ES-I3 (cell line): ENCODE data around the gene KIF1B.
"Not testable (repeated sequence)": the region's sequence is repeated elsewhere in the genome, so short reads cannot be mapped to it uniquely, and the experiment has no call there.

ENCODE experiments used
- H3K36me3 ChIP-seq: 2 replicates; pipeline ENCODE4 v1.6.1; 2013; ENCODE audit warnings: mild to moderate bottlenecking, low read length, control low read depth, moderate library complexity; ENCODE audit not compliant: insufficient read depth
- H3K4me1 ChIP-seq: 2 replicates; pipeline ENCODE4 v1.6.1; 2013; ENCODE audit warnings: mild to moderate bottlenecking, control low read depth, low read length; ENCODE audit not compliant: insufficient read depth
- H3K9ac ChIP-seq: 2 replicates; pipeline ENCODE4 v1.6.1; 2013; ENCODE audit warnings: low read depth, mild to moderate bottlenecking, low read length, moderate library complexity
- H3K9me3 ChIP-seq: 2 replicates; pipeline ENCODE4 v1.6.1; 2013; ENCODE audit warnings: mild to moderate bottlenecking, low read length, moderate library complexity; ENCODE audit not compliant: control insufficient read depth, insufficient read depth

Gene KIF1B

DNA sequence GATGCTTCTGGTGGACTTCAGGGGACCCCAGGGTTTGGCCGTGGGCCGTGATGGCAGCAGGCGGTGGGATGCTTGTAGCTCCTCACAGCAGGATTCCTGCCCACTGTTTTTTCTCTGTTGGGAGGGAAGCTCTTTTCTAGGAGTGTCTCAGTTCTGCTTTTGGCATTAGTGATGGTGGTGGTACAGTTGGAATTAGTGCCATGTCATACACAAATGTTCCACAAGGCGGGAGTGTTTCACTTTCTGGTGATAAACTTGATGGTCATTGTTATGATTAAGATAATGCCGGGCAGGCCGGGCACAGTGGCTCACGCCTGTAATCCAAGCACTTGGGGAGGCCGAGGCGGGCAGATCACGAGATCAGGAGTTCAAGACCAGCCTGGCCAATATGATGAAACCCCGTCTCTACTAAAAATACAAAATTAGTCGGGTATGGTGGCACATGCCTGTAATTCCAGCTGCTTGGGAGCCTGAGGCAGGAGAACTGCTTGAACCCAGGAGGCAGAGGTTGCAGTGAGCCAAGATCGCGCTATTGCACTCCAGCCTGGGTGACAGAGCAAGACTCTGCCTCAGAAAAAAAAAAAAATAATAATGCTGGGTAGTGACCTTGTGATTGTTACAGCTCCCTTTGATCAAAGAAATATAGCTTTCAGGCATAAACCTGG, 167.1 kb downstream of the KIF1B start:
- not testable (repeated sequence) for H3K9ac ChIP-seq, H3K9me3 ChIP-seq, H3K4me1 ChIP-seq
- H3K36me3 ChIP-seq: peaks cover 36% of the 10 kb centered on the region

- H3K4me1 ChIP-seq: no peaks in the 10 kb centered on the region
- peaks cover 36% of the 10 kb centered on the region for H3K36me3 ChIP-seq
- no peaks in the 10 kb centered on the region for H3K9me3 ChIP-seq
- no peak overlapping the region for H3K9ac ChIP-seq
These were observed 167.9 kb downstream of the KIF1B start for GRCh38 chr1:10378081-10378841.

DNA sequence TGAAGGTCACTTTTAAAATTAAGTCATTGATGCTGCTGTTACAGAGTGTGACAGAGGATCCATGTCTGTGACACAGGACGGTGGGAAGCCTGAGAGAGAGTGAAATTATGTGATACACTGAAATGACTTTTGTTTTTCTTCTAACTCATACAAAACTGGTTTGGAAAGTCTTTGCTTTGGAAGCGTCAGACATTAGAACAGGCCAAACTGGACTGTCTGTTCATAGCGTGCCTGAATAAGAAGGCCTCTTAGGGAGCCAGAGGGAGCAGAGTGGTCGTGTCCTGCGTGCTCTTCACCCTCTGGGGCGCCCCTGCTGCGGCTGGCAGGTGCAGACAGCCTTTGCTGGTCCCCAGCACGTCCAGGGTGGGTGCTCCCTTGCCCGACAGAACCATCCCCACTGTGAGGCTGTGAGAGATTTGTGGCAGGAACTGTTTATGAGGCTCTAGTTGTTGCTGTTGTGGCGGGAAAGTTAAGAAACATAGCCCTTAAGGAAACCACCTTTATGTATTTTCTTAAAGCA, 168.8 kb downstream of the KIF1B start:
- Histone ChIP-seq H3K4me1 (no peaks in the 10 kb centered on the region), H3K36me3 (peaks cover 30% of the 10 kb centered on the region), H3K9ac (no peak overlapping the region), H3K9me3 (no peaks in the 10 kb centered on the region)

DNA sequence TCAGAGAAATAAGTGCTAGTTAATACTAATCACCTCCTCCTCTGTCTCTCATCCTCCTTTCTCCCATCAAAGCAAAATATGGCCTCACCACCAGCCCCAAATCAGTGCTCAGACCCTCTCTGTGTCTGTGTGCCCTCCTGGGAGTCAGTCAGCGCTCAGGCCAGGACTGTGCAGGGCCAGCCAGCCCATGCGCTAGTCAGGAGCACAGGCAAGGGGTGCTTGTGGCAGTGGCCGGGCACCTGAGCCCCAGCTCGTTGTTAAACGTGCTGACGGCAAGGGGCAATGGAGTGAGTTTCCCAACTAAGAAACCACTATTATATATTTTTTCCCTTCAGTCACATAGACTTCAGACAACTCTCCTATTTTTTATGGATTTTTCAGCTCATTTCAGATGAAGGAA, 169.3 kb downstream of the KIF1B start:
- Histone ChIP-seq H3K9ac (no peak overlapping the region), H3K36me3 (peaks cover 25% of the 10 kb centered on the region), H3K4me1 (no peaks in the 10 kb centered on the region), H3K9me3 (no peaks in the 10 kb centered on the region)

DNA sequence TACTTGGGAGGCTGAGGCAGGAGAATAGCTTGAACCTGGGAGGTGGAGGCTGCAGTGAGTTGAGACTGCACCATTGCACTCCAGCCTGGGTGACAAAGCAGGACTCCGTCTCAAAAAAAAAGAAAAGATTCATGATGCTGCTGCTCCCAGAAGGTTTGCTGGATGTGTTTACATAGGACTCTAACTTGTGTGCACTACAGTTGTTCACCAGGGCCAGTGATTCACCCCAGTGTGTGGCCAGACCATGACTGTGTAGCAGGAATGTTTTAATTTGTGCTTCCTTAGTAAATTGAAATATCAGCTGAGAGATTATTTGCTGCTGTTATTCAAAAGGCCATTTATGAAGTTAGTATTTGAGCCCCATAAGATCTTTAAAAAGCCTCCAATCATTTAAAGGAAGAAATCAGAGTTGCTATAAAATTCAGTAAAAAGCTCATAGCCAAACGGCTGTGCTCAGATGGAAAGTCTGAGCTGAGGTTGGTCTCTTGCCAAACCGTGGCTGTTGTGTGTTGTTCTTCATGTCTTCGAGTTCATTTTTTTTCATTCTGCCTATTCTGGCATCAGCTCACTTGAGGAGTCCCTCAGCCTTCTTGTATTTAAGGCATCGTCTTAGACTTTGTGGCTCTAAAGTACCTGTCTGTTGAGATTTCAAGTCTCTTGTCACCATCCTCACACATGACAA, 170.4 kb downstream of the KIF1B start:
- no peaks in the 10 kb centered on the region for H3K9me3 ChIP-seq
- peaks cover 16% of the 10 kb centered on the region for H3K36me3 ChIP-seq
- no peaks in the 10 kb centered on the region for H3K4me1 ChIP-seq
- H3K9ac ChIP-seq: no peak overlapping the region

DNA sequence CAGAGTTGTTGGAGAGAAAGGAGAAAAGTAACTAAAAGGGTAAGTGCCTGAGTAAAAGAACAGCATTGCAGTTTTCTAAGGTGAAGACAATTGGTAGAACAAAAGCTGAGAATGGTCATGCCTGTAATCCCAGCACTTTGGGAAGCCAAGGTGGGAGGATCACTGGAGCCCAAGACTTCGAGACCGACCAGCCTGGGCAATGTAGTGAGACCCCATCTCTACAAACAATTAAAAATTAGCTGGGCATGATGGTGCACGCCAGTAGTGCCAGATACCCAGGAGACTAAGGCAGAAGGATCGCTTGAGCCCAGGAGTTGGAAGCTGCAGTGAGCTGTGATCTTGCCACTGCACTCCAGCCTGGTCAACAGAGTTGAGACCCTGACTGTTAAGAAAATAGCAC, 173.3 kb downstream of the KIF1B start:
- no peaks in the 10 kb centered on the region for H3K9me3 ChIP-seq
- H3K36me3 ChIP-seq: peaks cover 7% of the 10 kb centered on the region
- H3K9ac ChIP-seq: no peak overlapping the region
- peaks cover 12% of the 10 kb centered on the region for H3K4me1 ChIP-seq

DNA sequence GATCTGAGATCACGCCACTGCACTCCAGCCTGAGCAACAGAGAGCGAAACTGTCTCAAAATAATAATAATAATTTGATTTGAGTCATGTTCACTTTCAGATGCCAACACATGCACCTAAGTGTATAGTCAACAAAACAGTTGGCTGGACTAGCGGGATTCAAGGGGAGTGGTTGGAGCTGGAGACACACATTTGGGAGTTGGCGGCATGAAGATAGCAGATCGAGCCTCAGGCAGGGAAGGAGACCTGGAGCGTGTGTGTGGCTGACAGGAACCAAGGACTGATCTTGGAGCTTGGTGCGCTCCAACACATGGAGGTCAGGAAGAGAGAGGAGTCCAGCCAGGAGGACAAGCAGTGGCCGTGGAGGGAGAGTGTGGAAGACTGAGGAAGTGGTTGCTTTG, 173.8 kb downstream of the KIF1B start:
- peaks cover 12% of the 10 kb centered on the region for H3K4me1 ChIP-seq
- no peaks in the 10 kb centered on the region for H3K9me3 ChIP-seq
- no peak overlapping the region for H3K9ac ChIP-seq
- peaks cover 4% of the 10 kb centered on the region; the same call in 1 of the 2 replicates for H3K36me3 ChIP-seq

- H3K9me3 ChIP-seq: no peaks in the 10 kb centered on the region
- no peaks in the 10 kb centered on the region; the same call in 1 of the 2 replicates for H3K36me3 ChIP-seq
- H3K4me1 ChIP-seq: peaks cover 12% of the 10 kb centered on the region
- H3K9ac ChIP-seq: no peak overlapping the region
These were observed 176.6 kb downstream of the KIF1B start for GRCh38 chr1:10386761-10387676.

- no peaks in the 10 kb centered on the region for H3K9me3 ChIP-seq
- peaks cover 12% of the 10 kb centered on the region for H3K4me1 ChIP-seq
- no peak overlapping the region for H3K9ac ChIP-seq
These were observed 177.5 kb downstream of the KIF1B start for GRCh38 chr1:10387677-10388386.

GRCh38 chr1:10388387-10388715, 178.0 kb downstream of the KIF1B start:
- H3K9me3 ChIP-seq: no peaks in the 10 kb centered on the region
- H3K9ac ChIP-seq: no peak overlapping the region
- peaks cover 2% of the 10 kb centered on the region; the same call in 1 of the 2 replicates for H3K36me3 ChIP-seq

More at GRCh38 chr1:10387677-10388386, 177.5 kb downstream of the KIF1B start:
- H3K36me3 ChIP-seq: no peaks in the 10 kb centered on the region; the same call in 1 of the 2 replicates

GRCh38 chr1:10389271-10389973, 179.1 kb downstream of the KIF1B start:
- Histone ChIP-seq H3K9me3 (peaks cover 1% of the 10 kb centered on the region; the same call in 1 of the 2 replicates), H3K4me1 (peaks cover 12% of the 10 kb centered on the region), H3K9ac (no peak overlapping the region), H3K36me3 (peaks cover 2% of the 10 kb centered on the region; the same call in 1 of the 2 replicates)

More at GRCh38 chr1:10388387-10388715, 178.0 kb downstream of the KIF1B start:
- H3K4me1 ChIP-seq: peaks cover 12% of the 10 kb centered on the region

DNA sequence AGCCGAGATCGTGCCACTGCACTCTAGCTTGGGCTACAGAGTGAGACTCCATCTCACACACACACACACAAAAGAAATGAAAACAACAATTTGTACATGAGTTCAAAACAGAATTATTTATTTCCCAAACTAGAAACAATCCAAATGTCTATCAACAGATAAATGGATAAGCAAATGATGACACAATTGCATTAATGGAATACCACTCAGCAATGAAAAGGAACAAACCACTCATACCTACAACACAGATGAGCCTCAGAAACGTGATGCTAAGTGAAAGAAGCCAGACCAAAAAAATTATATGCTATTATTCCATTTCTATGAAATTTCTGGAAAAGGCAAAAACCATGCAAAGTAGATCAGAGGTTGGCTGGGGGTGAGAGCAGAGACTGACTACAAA, 186.5 kb downstream of the KIF1B start:
- H3K36me3 ChIP-seq: peaks cover 8% of the 10 kb centered on the region; the same call in 1 of the 2 replicates
- peaks cover 9% of the 10 kb centered on the region; the same call in 1 of the 2 replicates for H3K4me1 ChIP-seq
- H3K9ac ChIP-seq: no peak overlapping the region
- H3K9me3 ChIP-seq: peaks cover 3% of the 10 kb centered on the region; the same call in 1 of the 2 replicates
